GM23338 (cell line): Measurements from ENCODE around the gene WWOX. TPM values are rescaled to one million over a fixed set of nuclear protein-coding genes. Genes with fewer than 3 reads are reported as not detected.

Source experiments
- ATAC-seq: fragments of 200-7000 bp; cut with Tn5 transposase; 3 replicates; pipeline ENCODE4 v1.9.1; 2020
- DNase-seq: peaks from one replicate; pipeline ENCODE4 v3.0.0-alpha.2; 2015; ENCODE audit warnings: low spot score
- H2AFZ ChIP-seq: fragments of 200-600 bp; sonication (generic); 2 replicates; pipeline ENCODE4 v1.8.0; 2016; ENCODE audit warnings: antibody characterized with exemption, mild to moderate bottlenecking, moderate library complexity
- H3F3A ChIP-seq: fragments of 200-600 bp; sonication (generic); replicated peaks from 2 replicates; pipeline ENCODE4 v1.8.0; 2017; ENCODE audit warnings: antibody characterized with exemption, mixed run types, low read depth
- H3K27ac ChIP-seq: fragments of 200-600 bp; sonication (generic); 2 replicates; pipeline ENCODE4 v1.6.1; 2016; ENCODE audit warnings: low read depth
- H3K27me3 ChIP-seq: fragments of 200-600 bp; sonication (generic); 2 replicates; pipeline ENCODE4 v1.8.0; 2016; ENCODE audit warnings: mild to moderate bottlenecking, mixed run types, moderate library complexity; ENCODE audit not compliant: insufficient read depth
- H3K36me3 ChIP-seq: fragments of 200-600 bp; sonication (generic); 2 replicates; pipeline ENCODE4 v1.8.0; 2016; ENCODE audit warnings: mild to moderate bottlenecking; ENCODE audit not compliant: insufficient read depth
- H3K4me1 ChIP-seq: fragments of 200-600 bp; sonication (generic); 2 replicates; pipeline ENCODE4 v1.8.0; 2016; ENCODE audit warnings: mild to moderate bottlenecking, moderate library complexity; ENCODE audit not compliant: insufficient read depth
- H3K4me2 ChIP-seq: fragments of 200-600 bp; sonication (generic); 2 replicates; pipeline ENCODE4 v1.7.1; 2017; ENCODE audit warnings: mixed run types
- H3K4me3 ChIP-seq: fragments of 200-600 bp; sonication (generic); 2 replicates; pipeline ENCODE4 v1.6.1; 2016; ENCODE audit warnings: mixed run types
- H3K79me2 ChIP-seq: fragments of 200-600 bp; sonication (generic); replicated peaks from 2 replicates; pipeline ENCODE4 v1.8.0; 2017; ENCODE audit warnings: mild to moderate bottlenecking; ENCODE audit not compliant: insufficient read depth
- H3K9me2 ChIP-seq: fragments of 200-600 bp; sonication (generic); 2 replicates; pipeline ENCODE4 v1.8.0; 2017; ENCODE audit not compliant: insufficient read depth
- H4K20me1 ChIP-seq: fragments of 200-600 bp; sonication (generic); replicated peaks from 2 replicates; pipeline ENCODE4 v1.8.0; 2017; ENCODE audit warnings: mild to moderate bottlenecking; ENCODE audit not compliant: insufficient read depth
- H3K27ac Mint-ChIP-seq: 2 replicates; pipeline ENCODE4 v1.8.0; 2020; ENCODE audit warnings: inconsistent platforms, mild to moderate bottlenecking, moderate library complexity, mixed read lengths
- H3K27me3 Mint-ChIP-seq: 3 replicates; pipeline ENCODE4 v1.8.0; 2022; ENCODE audit warnings: low read depth, mild to moderate bottlenecking, moderate library complexity, mixed read lengths, inconsistent platforms; ENCODE audit not compliant: insufficient read depth, poor library complexity
- H3K36me3 Mint-ChIP-seq: 3 replicates; pipeline ENCODE4 v1.8.0; 2021; ENCODE audit warnings: low read depth, mild to moderate bottlenecking, inconsistent platforms, moderate library complexity, mixed read lengths
- H3K4me1 Mint-ChIP-seq: 3 replicates; pipeline ENCODE4 v1.8.0; 2020; ENCODE audit warnings: mild to moderate bottlenecking, inconsistent platforms, mixed read lengths
- H3K4me3 Mint-ChIP-seq: 3 replicates; pipeline ENCODE4 v1.8.0; 2021; ENCODE audit warnings: moderate library complexity, mild to moderate bottlenecking, inconsistent platforms, mixed read lengths
- H3K9me3 Mint-ChIP-seq: 3 replicates; pipeline ENCODE4 v1.8.0; 2020; ENCODE audit warnings: moderate library complexity, mild to moderate bottlenecking, inconsistent platforms, mixed read lengths
- CREB1 ChIP-seq: fragments of 250-450 bp; sonication (Bioruptor Pico); IDR thresholded peaks from 2 replicates; pipeline ENCODE4 v1.5.0; 2020; ENCODE audit warnings: low read depth, mild to moderate bottlenecking, moderate library complexity
- CTCF ChIP-seq, 2 experiments: fragments of 200-600 bp in 1 of 2; sonication (generic) in 1 of 2; conservative IDR thresholded peaks; 2 replicates each; pipeline versions ENCODE4 v1.5.1 to v1.6.1; 2016 to 2017; ENCODE audit warnings: antibody characterized with exemption in 2 of 2, low read depth in 2 of 2, mild to moderate bottlenecking in 2 of 2, moderate library complexity in 1 of 2
- EZH2phosphoT487 ChIP-seq: fragments of 200-600 bp; sonication (generic); IDR thresholded peaks from one replicate; pipeline ENCODE4 v1.8.1; 2018; ENCODE audit warnings: antibody characterized with exemption; ENCODE audit not compliant: unreplicated experiment
- JUNB ChIP-seq: IDR thresholded peaks from one replicate; pipeline ENCODE4 v1.6.1; 2016; ENCODE audit warnings: antibody characterized with exemption; ENCODE audit not compliant: unreplicated experiment
- NANOG ChIP-seq: IDR thresholded peaks from 2 replicates; pipeline ENCODE4 v1.6.1; 2016; ENCODE audit warnings: antibody characterized with exemption, borderline replicate concordance
- POLR2AphosphoS5 ChIP-seq: IDR thresholded peaks from 2 replicates; pipeline ENCODE4 v1.6.1; 2016; ENCODE audit warnings: antibody characterized with exemption, low read depth
- REST ChIP-seq: IDR thresholded peaks from one replicate; pipeline ENCODE4 v1.6.1; 2018; ENCODE audit warnings: antibody characterized with exemption; ENCODE audit not compliant: unreplicated experiment
- ZNF114 ChIP-seq: fragments of 250-450 bp; sonication (Bioruptor Pico); IDR thresholded peaks from 2 replicates; pipeline ENCODE4 v1.5.0; 2020; ENCODE audit warnings: mild to moderate bottlenecking, moderate library complexity
- ZNF462 ChIP-seq: fragments of 250-450 bp; sonication (Bioruptor Pico); IDR thresholded peaks from 2 replicates; pipeline ENCODE4 v1.5.0; 2020; ENCODE audit warnings: mild to moderate bottlenecking, moderate library complexity
- polyA plus RNA-seq: library from polyadenylated mRNA; unstranded; fragments of >200 nt; fragmentation: Nextera tagmentation; extraction: Ambion mirVana; gene quantifications from 2 replicates; pipeline ENCODE4 v1.2.1, GENCODE V29; 2016
- total RNA-seq: library from RNA; depleted of rRNA; stranded (reverse); fragments of >200 nt; shearing (Covaris generic); gene quantifications from 2 replicates; pipeline ENCODE4 v1.2.3, GENCODE V29; 2014

WWOX gene
- total and polyA plus RNA-seq, 2 experiments from 2014 or later, result 10.0 to 19.3 TPM

GRCh38 chr16:78390508-78391324, 291.3 kb downstream of the WWOX start:
- Histone ChIP-seq H3K9me2 (no peaks in the 10 kb centered on the region), H2AFZ (no peak overlapping the region), H3F3A (no peaks in the 10 kb centered on the region), H3K4me2 (no peak overlapping the region), H3K36me3 (peaks cover 17% of the 10 kb centered on the region), H3K27me3 (no peaks in the 10 kb centered on the region), H3K4me3 (no peak overlapping the region), H3K27ac (no peak overlapping the region), H3K4me1 (0 out of 2 replicates have a peak, but pooled peaks cover 5% of the 10 kb centered on the region), H3K79me2 (no peaks in the 10 kb centered on the region), H4K20me1 (no peaks in the 10 kb centered on the region)
- DNase-seq, result no peak
- H3K27me3 Mint-ChIP-seq, result peaks cover 1% of the 10 kb centered on the region
- H3K4me1 Mint-ChIP-seq, result no peaks in the 10 kb centered on the region
- peaks cover 16% of the 10 kb centered on the region for H3K36me3 Mint-ChIP-seq
- ATAC-seq, result no peak
- no peak overlapping the region for H3K4me3 Mint-ChIP-seq
- peaks cover 30% of the 10 kb centered on the region for H3K9me3 Mint-ChIP-seq
- TF ChIP-seq POLR2AphosphoS5 (no peak), EZH2phosphoT487 (no peak), JUNB (no peak), REST (no peak), CREB1 (CRISPR knock-in tag) (no peak), ZNF462 (CRISPR knock-in tag) (no peak), ZNF114 (CRISPR knock-in tag) (no peak), CTCF (conservative IDR thresholded peaks at IDR 0.05; ENCODE audit: low read depth in 2 of 2) (no peak), NANOG (no peak)
- no peak overlapping the region for H3K27ac Mint-ChIP-seq
